K562 (cell line): Measurements from ENCODE around the gene ACTC1. TPM values are rescaled to one million over a fixed set of nuclear protein-coding genes. Genes with fewer than 3 reads are reported as not detected.

ENCODE experiments used
- ATAC-seq: fragments of 200-7000 bp; cut with Tn5 transposase; 3 replicates; pipeline ENCODE4 v1.9.1; 2020; ENCODE audit warnings: moderate library complexity
- BruUV-seq: library from RNA; stranded (reverse); fragments of 400-500 nt; replicated peaks from 2 replicates; lab custom pipeline; 2021; lab: Mats Ljungman, UMichigan
- CTCF ChIA-PET: fragments of 300-600 bp; formaldehyde crosslinking; extraction: SDS; loops from one replicate; lab custom pipeline; 2021; ENCODE audit warnings: low intra/inter-chr PET ratio; lab: Yijun Ruan, JAX
- POLR2A ChIA-PET: fragments of 300-600, 350-650 bp; sonication (Branson Sonifier 250); formaldehyde crosslinking; extraction: SDS; loops from one replicate; lab custom pipeline; 2021; ENCODE audit warnings: antibody characterized with exemption, inconsistent platforms; lab: Yijun Ruan, JAX
- DNase-seq, 4 experiments: peaks; one replicate each; pipeline versions ENCODE4 v3.0.0 to v3.0.0-alpha.2; 2011 to 2018; ENCODE audit warnings: low spot score in 3 of 4, mixed read lengths in 3 of 4; ENCODE audit errors: extremely low read depth in 1 of 4
- FAIRE-seq: peaks from 2 replicates; lab custom pipeline; 2011; peaks lifted over from hg19 to GRCh38; lab: Jason Lieb, UNC
- H2AFZ ChIP-seq: 2 replicates; pipeline ENCODE4 v1.6.0; 2011; ENCODE audit warnings: low read depth, low read length, control low read depth, inconsistent platforms
- H3K27ac ChIP-seq: fragments of 200-600 bp; 3 replicates; pipeline ENCODE4 v1.8.0; 2011; ENCODE audit warnings: low read depth, mild to moderate bottlenecking, control low read depth, inconsistent platforms, low read length, moderate library complexity, mixed read lengths; ENCODE audit errors: extremely low read depth
- H3K27me3 ChIP-seq, 2 experiments: fragments of 300-600 bp in 1 of 2; 2 replicates in 1 of 2; 3 replicates in 1 of 2; pipeline versions ENCODE4 v1.6.0 to v1.8.0; 2011; ENCODE audit warnings: inconsistent platforms in 2 of 2, low read length in 2 of 2, mild to moderate bottlenecking in 1 of 2, mixed read lengths in 1 of 2, moderate library complexity in 1 of 2; ENCODE audit not compliant: control insufficient read depth in 2 of 2, insufficient read depth in 2 of 2
- H3K36me3 ChIP-seq: fragments of 300-600 bp; 3 replicates; pipeline ENCODE4 v1.8.0; 2011; ENCODE audit warnings: mild to moderate bottlenecking, low read length, inconsistent platforms; ENCODE audit not compliant: control insufficient read depth, insufficient read depth
- H3K4me1 ChIP-seq, 2 experiments: fragments of 200-600 bp in 1 of 2; replicated peaks in 1 of 2; 2 replicates in 1 of 2; 3 replicates in 1 of 2; pipeline versions ENCODE4 v1.5.1 to v1.8.0; 2011; ENCODE audit warnings: inconsistent platforms in 2 of 2, low read length in 2 of 2, mild to moderate bottlenecking in 1 of 2, mixed read lengths in 1 of 2, moderate library complexity in 1 of 2; ENCODE audit not compliant: control insufficient read depth in 2 of 2, insufficient read depth in 2 of 2
- H3K4me2 ChIP-seq: 2 replicates; pipeline ENCODE4 v1.6.1; 2011; ENCODE audit warnings: low read length, control low read depth, inconsistent platforms, mixed read lengths; ENCODE audit not compliant: insufficient read depth
- H3K4me3 ChIP-seq: fragments of 200-600 bp; sonication (generic), shearing (Covaris generic); 2 replicates; pipeline ENCODE4 v1.5.1; 2016; ENCODE audit warnings: control low read depth, inconsistent platforms
- H3K79me2 ChIP-seq: fragments of 200-600 bp; 3 replicates; pipeline ENCODE4 v1.8.0; 2011; ENCODE audit warnings: low read length, inconsistent platforms; ENCODE audit not compliant: control insufficient read depth, insufficient read depth
- H3K9ac ChIP-seq, 2 experiments: 2 replicates each; pipeline versions ENCODE4 v1.6.0 to v1.6.1; 2011; ENCODE audit warnings: low read depth in 2 of 2, low read length in 2 of 2, control low read depth in 1 of 2, inconsistent platforms in 1 of 2, mild to moderate bottlenecking in 1 of 2, mixed read lengths in 1 of 2; ENCODE audit not compliant: insufficient read depth in 1 of 2
- H3K9me1 ChIP-seq: one replicate; pipeline ENCODE4 v1.6.0; 2011; ENCODE audit warnings: inconsistent platforms, mild to moderate bottlenecking, low read length, moderate library complexity; ENCODE audit not compliant: control insufficient read depth, insufficient read depth
- H3K9me3 ChIP-seq: replicated peaks from 2 replicates; pipeline ENCODE4 v1.5.1; 2011; ENCODE audit warnings: low read depth, low read length, inconsistent platforms; ENCODE audit not compliant: control insufficient read depth, insufficient read depth
- H4K20me1 ChIP-seq: replicated peaks from 2 replicates; pipeline ENCODE4 v1.6.1; 2011; ENCODE audit warnings: low read length, inconsistent platforms, mixed read lengths; ENCODE audit not compliant: control insufficient read depth, insufficient read depth
- DPF2 ChIP-seq: fragments of 450-650 bp; IDR thresholded peaks from 2 replicates; pipeline ENCODE4 v1.6.1; 2016
- HDAC8 ChIP-seq: fragments of 450-650 bp; IDR thresholded peaks from 2 replicates; pipeline ENCODE4 v1.6.1; 2016; ENCODE audit warnings: mild to moderate bottlenecking, missing genetic modification characterization, moderate library complexity, missing compliant biosample characterization
- HEY1 ChIP-seq: fragments of 250-450 bp; sonication (Bioruptor Pico); IDR thresholded peaks from 2 replicates; pipeline ENCODE4 v1.5.0; 2020; ENCODE audit warnings: mild to moderate bottlenecking, moderate library complexity, borderline replicate concordance
- HNRNPK ChIP-seq: fragments of 200-400 bp; formaldehyde crosslinking; IDR thresholded peaks from one replicate; pipeline ENCODE4 v1.6.1; 2018; ENCODE audit warnings: mild to moderate bottlenecking, low read depth, low read length; ENCODE audit not compliant: poor library complexity, severe bottlenecking
- MCM2 ChIP-seq: fragments of 450-650 bp; IDR thresholded peaks from 2 replicates; pipeline ENCODE4 v1.6.1; 2017; ENCODE audit warnings: low read depth, mild to moderate bottlenecking
- MLLT1 ChIP-seq, 2 experiments: fragments of 450-650 bp; IDR thresholded peaks; 2 replicates each; pipeline ENCODE4 v1.6.1; 2016
- MNT ChIP-seq, 2 experiments: fragments of 450-650 bp; conservative IDR thresholded peaks; 2 replicates each; pipeline ENCODE4 v1.6.1; 2017; ENCODE audit warnings: mild to moderate bottlenecking in 2 of 2, moderate library complexity in 2 of 2
- NR4A1 ChIP-seq, 2 experiments: fragments of 250-450 bp in 1 of 2; fragments of 450-650 bp in 1 of 2; sonication (Bioruptor Pico) in 1 of 2; IDR thresholded peaks; 2 replicates each; pipeline versions ENCODE4 v1.4.0 to v1.6.1; 2016 to 2020; ENCODE audit warnings: mild to moderate bottlenecking in 2 of 2, missing compliant biosample characterization in 1 of 2, missing genetic modification characterization in 1 of 2, moderate library complexity in 1 of 2
- PHF21A ChIP-seq: fragments of 450-650 bp; IDR thresholded peaks from 2 replicates; pipeline ENCODE4 v1.6.1; 2017; ENCODE audit warnings: low read depth, borderline replicate concordance
- RBFOX2 ChIP-seq: fragments of 200-400 bp; formaldehyde crosslinking; IDR thresholded peaks from 2 replicates; pipeline ENCODE4 v1.6.1; 2017; ENCODE audit warnings: low read depth, mild to moderate bottlenecking, low read length, moderate library complexity
- TCF7 ChIP-seq: sonication (generic); IDR thresholded peaks from 2 replicates; pipeline ENCODE4 v1.6.1; 2016; ENCODE audit warnings: antibody characterized with exemption, borderline replicate concordance
- THAP12 ChIP-seq: fragments of 250-450 bp; sonication (Bioruptor Pico); IDR thresholded peaks from 2 replicates; pipeline ENCODE4 v1.9.0; 2021; ENCODE audit warnings: mild to moderate bottlenecking, inconsistent platforms
- ZBTB1 ChIP-seq: sonication (generic); formaldehyde crosslinking; IDR thresholded peaks from 2 replicates; pipeline ENCODE4 v1.8.1; 2023; ENCODE audit warnings: missing genetic modification reagents, low read depth, mild to moderate bottlenecking, borderline replicate concordance
- ZFP1 ChIP-seq: fragments of 450-650 bp; formaldehyde crosslinking; IDR thresholded peaks from 2 replicates; pipeline ENCODE4 v1.4.0; 2020; ENCODE audit warnings: mild to moderate bottlenecking, mixed read lengths
- ZFPM2 ChIP-seq: fragments of 250-450 bp; sonication (Bioruptor Pico); IDR thresholded peaks from 2 replicates; pipeline ENCODE4 v1.5.1; 2022; ENCODE audit warnings: mild to moderate bottlenecking
- ZNF143 ChIP-seq: sonication (generic); formaldehyde crosslinking; IDR thresholded peaks from 2 replicates; pipeline ENCODE4 v1.9.0; 2022; ENCODE audit warnings: mild to moderate bottlenecking, missing genetic modification reagents
- ZNF263 ChIP-seq: sonication (generic); formaldehyde crosslinking; IDR thresholded peaks from 2 replicates; pipeline ENCODE4 v1.8.0; 2022; ENCODE audit warnings: mild to moderate bottlenecking, missing genetic modification reagents, borderline replicate concordance
- WGBS: fragments of 100-300 bp; shearing (Covaris generic); methylation state at CpG from one replicate; pipeline ENCODE4 v1.1.6; 2016; ENCODE audit warnings: low coverage, mixed read lengths; ENCODE audit not compliant: insufficient coverage; ENCODE audit errors: missing lambda C conversion rate; 5-methylcytosine and 5-hydroxymethylcytosine counted together
- in situ Hi-C: fragments of 300-500 bp; cut with MboI; formaldehyde crosslinking; loops from 4 replicates; pipeline ENCODE4 v1.15.0; 2018; ENCODE audit warnings: inconsistent platforms, mixed read lengths
- intact Hi-C: fragments of 100-400 bp; cut with micrococcal nuclease; formaldehyde crosslinking; loops from 2 replicates; pipeline ENCODE4 v1.14.2; 2022
- polyA plus RNA-seq, 8 experiments: library from polyadenylated mRNA; depleted of rRNA in 4 of 8; stranded (reverse) in 5 of 8; unstranded in 3 of 8; fragments of >200 nt; fragmentation: Nextera tagmentation in 2 of 8; fragmentation: Illumina TruSeq in 1 of 8; extraction: Ambion mirVana in 2 of 8; extraction: Trizol in 1 of 8; gene quantifications; 2 replicates each; pipeline versions ENCODE4 v1.2.1 to v1.2.3, GENCODE V29; 2011 to 2014; ENCODE audit warnings: inconsistent platforms in 1 of 8, missing spikeins in 1 of 8
- total RNA-seq, 7 experiments: library from RNA; depleted of rRNA in 6 of 7; stranded (reverse); fragments of >200 nt in 6 of 7; fragmentation: Illumina TruSeq in 2 of 7; extraction: Trizol in 2 of 7; gene quantifications; 2 replicates each; pipeline versions ENCODE4 v1.2.1 to v1.2.3, GENCODE V29; 2011 to 2021; ENCODE audit warnings: low replicate concordance in 1 of 7

ACTC1 gene
- total and polyA plus RNA-seq, 9 of the 15 experiments (the other 6 are each of a cell fraction or from before 2014, with no cell fraction given) = 0.08 to 0.84 (median 0.17) TPM; not detected in 3

- ChIA-PET CTCF (no interaction called here), POLR2A (interaction anchor here (1.1 kb wide), 1 partner anchor 14 kb away, joined by 3 read pairs; no protein-coding TSS in a partner anchor)
- no peak for DNase-seq
- Histone ChIP-seq H3K9ac (no peak overlapping the region), H3K4me2 (no peak overlapping the region), H3K79me2 (no peaks in the 10 kb centered on the region), H3K4me1 (peaks cover 5 to 11% of the 10 kb centered on the region in 2 experiments; a peak in 4 of 5 replicates), H3K9me3 (0 out of 2 replicates have a peak, but pooled peaks cover 3% of the 10 kb centered on the region), H3K27ac (no peak overlapping the region), H2AFZ (0 out of 2 replicates have a peak overlapping the region, but pooled peaks have one; percentile 30), H3K36me3 (no peaks in the 10 kb centered on the region), H3K9me1 (no peaks in the 10 kb centered on the region), H4K20me1 (no peaks in the 10 kb centered on the region), H3K4me3 (no peak overlapping the region), H3K27me3 (no peaks in the 10 kb centered on the region)
- FAIRE-seq = no peak
- WGBS = 75% methylated on average over 1 of the region's 1 CpG
- no peak for ATAC-seq
- no TSS peak for BruUV-seq
- TF ChIP-seq ZFP1 (CRISPR knock-in tag) = no peak
- no peak for TF ChIP-seq NR4A1 (CRISPR knock-in tag; IDR thresholded peaks at IDR 0.05)
- no peak for TF ChIP-seq NR4A1 (tag; IDR thresholded peaks at IDR 0.05)
- no peak for TF ChIP-seq HDAC8 (tag)
- TF ChIP-seq HNRNPK = no peak
- TF ChIP-seq ZBTB1 (CRISPR knock-in tag) = no peak
- no peak for TF ChIP-seq PHF21A
- TF ChIP-seq MCM2 = no peak
- TF ChIP-seq TCF7 = no peak
- no peak for TF ChIP-seq ZNF143 (CRISPR knock-in tag)
- no peak for TF ChIP-seq RBFOX2
- no peak for TF ChIP-seq MNT (conservative IDR thresholded peaks at IDR 0.05)
- TF ChIP-seq MLLT1 (IDR thresholded peaks at IDR 0.05) = no peak
- no peak for TF ChIP-seq DPF2
- TF ChIP-seq ZFPM2 (CRISPR knock-in tag) = no peak
- TF ChIP-seq THAP12 (CRISPR knock-in tag) = no peak
- no peak for TF ChIP-seq ZNF263 (CRISPR knock-in tag)
- TF ChIP-seq HEY1 (CRISPR knock-in tag) = no peak
- in situ Hi-C loops = no loop called here
- intact Hi-C loops = no loop called here
Measured at GRCh38 chr15:34802371-34802770, 7.0 kb upstream of the ACTC1 start.
